Keratinocyte (primary cell): ENCODE results near the gene NDUFS8. TPM values are rescaled to one million over a fixed set of nuclear protein-coding genes. Genes with fewer than 3 reads are reported as not detected.

ENCODE experiments used
- DNase-seq: peaks from one replicate; pipeline ENCODE4 v3.0.0-alpha.2; 2011; ENCODE audit warnings: low read depth, missing footprints, low spot score
- FAIRE-seq: peaks from 2 replicates; lab custom pipeline; 2011; peaks lifted over from hg19 to GRCh38; lab: Jason Lieb, UNC
- H2AFZ ChIP-seq: 2 replicates; pipeline ENCODE4 v1.6.0; 2012; ENCODE audit warnings: low read length, control low read depth, inconsistent platforms; ENCODE audit not compliant: control insufficient read depth
- H3K27ac ChIP-seq: 2 replicates; pipeline ENCODE4 v1.5.1; 2011; ENCODE audit warnings: low read length; ENCODE audit not compliant: control insufficient read depth, insufficient read depth
- H3K27me3 ChIP-seq: 3 replicates; pipeline ENCODE4 v1.6.0; 2011; ENCODE audit warnings: low read length; ENCODE audit not compliant: control insufficient read depth, insufficient read depth; ENCODE audit errors: extremely low read depth
- H3K36me3 ChIP-seq, 2 experiments: 2 replicates in 1 of 2; 3 replicates in 1 of 2; pipeline ENCODE4 v1.5.1; 2011; ENCODE audit warnings: low read length in 2 of 2, mild to moderate bottlenecking in 1 of 2; ENCODE audit not compliant: control insufficient read depth in 2 of 2, insufficient read depth in 2 of 2; ENCODE audit errors: extremely low read depth in 1 of 2
- H3K4me1 ChIP-seq: 3 replicates; pipeline ENCODE4 v1.5.1; 2011; ENCODE audit warnings: low read length; ENCODE audit not compliant: control insufficient read depth, insufficient read depth; ENCODE audit errors: extremely low read depth
- H3K4me2 ChIP-seq: 3 replicates; pipeline ENCODE4 v1.6.0; 2011; ENCODE audit warnings: low read depth, low read length; ENCODE audit not compliant: control insufficient read depth, insufficient read depth; ENCODE audit errors: extremely low read depth
- H3K4me3 ChIP-seq, 3 experiments: fragments of 200-600 bp in 1 of 3; sonication (generic) in 1 of 3; 2 replicates in 2 of 3; 3 replicates in 1 of 3; pipeline ENCODE4 v1.5.1; 2011 to 2016; ENCODE audit warnings: low read length in 3 of 3, mild to moderate bottlenecking in 3 of 3, control low read depth in 2 of 3, inconsistent platforms in 1 of 3, low read depth in 1 of 3, mixed read lengths in 1 of 3, mixed run types in 1 of 3, moderate library complexity in 1 of 3; ENCODE audit not compliant: control insufficient read depth in 2 of 3, insufficient read depth in 2 of 3; ENCODE audit errors: extremely low read depth in 1 of 3
- H3K79me2 ChIP-seq: 2 replicates; pipeline ENCODE4 v1.6.0; 2012; ENCODE audit warnings: low read length; ENCODE audit not compliant: control insufficient read depth, insufficient read depth
- H3K9ac ChIP-seq: 3 replicates; pipeline ENCODE4 v1.6.0; 2011; ENCODE audit warnings: low read length; ENCODE audit not compliant: control insufficient read depth, insufficient read depth; ENCODE audit errors: extremely low read depth
- H3K9me1 ChIP-seq: 3 replicates; pipeline ENCODE4 v1.6.0; 2011; ENCODE audit warnings: low read length; ENCODE audit not compliant: control insufficient read depth, insufficient read depth; ENCODE audit errors: extremely low read depth
- H3K9me3 ChIP-seq: 2 replicates; pipeline ENCODE4 v1.5.1; 2012; ENCODE audit warnings: low read depth, low read length; ENCODE audit not compliant: control insufficient read depth
- H4K20me1 ChIP-seq: 3 replicates; pipeline ENCODE4 v1.6.0; 2011; ENCODE audit warnings: low read length; ENCODE audit not compliant: control insufficient read depth, insufficient read depth; ENCODE audit errors: extremely low read depth
- EZH2 ChIP-seq: IDR thresholded peaks from one replicate; pipeline ENCODE4 v1.6.1; 2012; ENCODE audit warnings: inconsistent platforms, mild to moderate bottlenecking, low read length, moderate library complexity
- dilution Hi-C: fragments of 300-500 bp; cut with MboI; formaldehyde crosslinking; loops from one replicate; pipeline ENCODE4 v1.7.0; 2020; ENCODE audit warnings: low sequenced_read_pairs; ENCODE audit not compliant: extremely low pct_ligation_motif_present
- polyA plus RNA-seq, 5 experiments: library from polyadenylated mRNA; depleted of rRNA in 3 of 5; stranded (reverse) in 3 of 5; stranded (forward) in 1 of 5; unstranded in 1 of 5; fragments of >200 nt; gene quantifications; 1 replicate in 1 of 5; 2 replicates in 3 of 5; 3 replicates in 1 of 5; pipeline versions ENCODE4 v1.2.1 to v1.2.3, GENCODE V29; 2011 to 2012; ENCODE audit warnings: missing spikeins in 2 of 5, low read depth in 1 of 5, low replicate concordance in 1 of 5
- TF ChIP-seq, protein P1 (sequence below), 3 experiments: IDR thresholded peaks in 1 of 3; conservative IDR thresholded peaks in 1 of 3; optimal IDR thresholded peaks in 1 of 3; 2 replicates in 2 of 3; 3 replicates in 1 of 3; pipeline versions ENCODE3 to v1.5.1; 2011; ENCODE audit warnings: low read length in 3 of 3, mild to moderate bottlenecking in 3 of 3, moderate library complexity in 2 of 3, control low read depth in 1 of 3, inconsistent platforms in 1 of 3; ENCODE audit not compliant: insufficient read depth in 2 of 3; ENCODE audit errors: extremely low read depth in 1 of 3

NDUFS8 gene
- polyA plus RNA-seq, 1 donor (not counting 4 experiments of a cell fraction or from before 2014, with no cell fraction given): 51.7 TPM

- Histone ChIP-seq H3K27me3 (no peaks in the 10 kb centered on the region), H3K9me3 (no peaks in the 10 kb centered on the region), H3K4me1 (peaks cover 4% of the 10 kb centered on the region), H4K20me1 (no peaks in the 10 kb centered on the region), H3K9me1 (no peaks in the 10 kb centered on the region), H3K79me2 (no peaks in the 10 kb centered on the region), H3K36me3 (peaks cover 4 to 14% of the 10 kb centered on the region in 2 experiments), H3K9ac (no peak overlapping the region), H3K4me3 (no peak overlapping the region), H2AFZ (no peak overlapping the region), H3K4me2 (no peak overlapping the region), H3K27ac (no peak overlapping the region)
- dilution Hi-C loops: no loop called here
- DNase-seq (no peak), FAIRE-seq (no peak)
- TF ChIP-seq EZH2: no peak
- TF ChIP-seq, protein P1, sequence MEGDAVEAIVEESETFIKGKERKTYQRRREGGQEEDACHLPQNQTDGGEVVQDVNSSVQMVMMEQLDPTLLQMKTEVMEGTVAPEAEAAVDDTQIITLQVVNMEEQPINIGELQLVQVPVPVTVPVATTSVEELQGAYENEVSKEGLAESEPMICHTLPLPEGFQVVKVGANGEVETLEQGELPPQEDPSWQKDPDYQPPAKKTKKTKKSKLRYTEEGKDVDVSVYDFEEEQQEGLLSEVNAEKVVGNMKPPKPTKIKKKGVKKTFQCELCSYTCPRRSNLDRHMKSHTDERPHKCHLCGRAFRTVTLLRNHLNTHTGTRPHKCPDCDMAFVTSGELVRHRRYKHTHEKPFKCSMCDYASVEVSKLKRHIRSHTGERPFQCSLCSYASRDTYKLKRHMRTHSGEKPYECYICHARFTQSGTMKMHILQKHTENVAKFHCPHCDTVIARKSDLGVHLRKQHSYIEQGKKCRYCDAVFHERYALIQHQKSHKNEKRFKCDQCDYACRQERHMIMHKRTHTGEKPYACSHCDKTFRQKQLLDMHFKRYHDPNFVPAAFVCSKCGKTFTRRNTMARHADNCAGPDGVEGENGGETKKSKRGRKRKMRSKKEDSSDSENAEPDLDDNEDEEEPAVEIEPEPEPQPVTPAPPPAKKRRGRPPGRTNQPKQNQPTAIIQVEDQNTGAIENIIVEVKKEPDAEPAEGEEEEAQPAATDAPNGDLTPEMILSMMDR (optimal IDR thresholded peaks at IDR 0.05 in 1 of 3, IDR thresholded peaks at IDR 0.05 in 1 of 3, conservative IDR thresholded peaks at IDR 0.05 in 1 of 3; ENCODE audit: extremely low read depth in 1 of 3, insufficient read depth in 2 of 3, low read length in 3 of 3): no peak
These were observed 21.0 kb downstream of the NDUFS8 start for GRCh38 chr11:68051191-68052136.

DNA sequence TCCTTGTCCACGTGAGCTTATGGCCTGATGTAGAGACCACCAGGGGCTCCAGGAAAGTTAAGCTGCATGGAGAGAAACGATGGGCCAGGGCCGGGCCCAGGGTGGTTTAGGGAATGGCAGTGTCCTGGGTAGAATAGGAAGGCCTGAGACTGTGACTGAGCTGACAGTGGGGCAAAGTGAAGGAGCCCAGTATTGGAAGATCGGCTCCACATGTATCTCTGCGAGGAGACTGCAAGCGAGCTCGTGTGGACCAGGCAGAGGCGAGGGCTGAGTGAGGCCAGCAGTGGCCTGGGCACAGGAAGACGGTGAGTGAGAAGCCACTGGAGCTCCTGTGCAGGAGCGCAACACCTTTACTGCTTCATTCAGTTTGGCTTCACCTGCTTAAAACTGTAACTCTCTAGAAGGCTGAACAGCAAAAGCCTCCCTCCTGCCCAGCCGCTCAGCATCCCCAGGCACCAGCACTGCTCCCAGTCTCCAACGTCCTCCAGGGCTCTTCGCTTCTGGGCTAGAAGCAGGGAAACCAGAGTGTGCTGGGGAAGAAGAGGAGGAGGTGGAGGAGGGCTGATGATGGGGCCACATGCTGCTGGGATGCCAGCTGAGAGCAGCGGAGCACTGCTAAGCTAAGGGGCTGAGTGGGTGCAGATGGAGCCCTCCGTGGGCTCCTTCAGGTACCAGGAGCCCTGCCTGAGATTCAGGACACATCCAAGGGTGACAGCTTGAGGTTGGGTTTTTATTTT, 21.8 kb downstream of the NDUFS8 start:
- Histone ChIP-seq H3K9me1 (no peaks in the 10 kb centered on the region), H3K79me2 (no peaks in the 10 kb centered on the region), H3K9me3 (no peaks in the 10 kb centered on the region), H3K4me2 (no peak overlapping the region), H3K4me1 (peaks cover 4% of the 10 kb centered on the region), H3K9ac (no peak overlapping the region), H3K4me3 (no peak overlapping the region), H3K27me3 (no peaks in the 10 kb centered on the region), H2AFZ (no peak overlapping the region), H3K27ac (no peak overlapping the region), H3K36me3 (peaks cover 4 to 14% of the 10 kb centered on the region in 2 experiments), H4K20me1 (no peaks in the 10 kb centered on the region)
- DNase-seq (no peak), FAIRE-seq (no peak)
- TF ChIP-seq, protein P1 (optimal IDR thresholded peaks at IDR 0.05 in 1 of 3, IDR thresholded peaks at IDR 0.05 in 1 of 3, conservative IDR thresholded peaks at IDR 0.05 in 1 of 3; ENCODE audit: extremely low read depth in 1 of 3, insufficient read depth in 2 of 3, low read length in 3 of 3): no peak
- no peak for TF ChIP-seq EZH2
- dilution Hi-C loops: no loop called here
